ENCODE results near the gene ARVCF. TPM values are rescaled to one million over a fixed set of nuclear protein-coding genes. Genes with fewer than 3 reads are reported as not detected.

ARVCF gene
- total RNA-seq, 4 donors from 2014 or later: 32.5 to 61.5 (median 39.5) TPM

DNA sequence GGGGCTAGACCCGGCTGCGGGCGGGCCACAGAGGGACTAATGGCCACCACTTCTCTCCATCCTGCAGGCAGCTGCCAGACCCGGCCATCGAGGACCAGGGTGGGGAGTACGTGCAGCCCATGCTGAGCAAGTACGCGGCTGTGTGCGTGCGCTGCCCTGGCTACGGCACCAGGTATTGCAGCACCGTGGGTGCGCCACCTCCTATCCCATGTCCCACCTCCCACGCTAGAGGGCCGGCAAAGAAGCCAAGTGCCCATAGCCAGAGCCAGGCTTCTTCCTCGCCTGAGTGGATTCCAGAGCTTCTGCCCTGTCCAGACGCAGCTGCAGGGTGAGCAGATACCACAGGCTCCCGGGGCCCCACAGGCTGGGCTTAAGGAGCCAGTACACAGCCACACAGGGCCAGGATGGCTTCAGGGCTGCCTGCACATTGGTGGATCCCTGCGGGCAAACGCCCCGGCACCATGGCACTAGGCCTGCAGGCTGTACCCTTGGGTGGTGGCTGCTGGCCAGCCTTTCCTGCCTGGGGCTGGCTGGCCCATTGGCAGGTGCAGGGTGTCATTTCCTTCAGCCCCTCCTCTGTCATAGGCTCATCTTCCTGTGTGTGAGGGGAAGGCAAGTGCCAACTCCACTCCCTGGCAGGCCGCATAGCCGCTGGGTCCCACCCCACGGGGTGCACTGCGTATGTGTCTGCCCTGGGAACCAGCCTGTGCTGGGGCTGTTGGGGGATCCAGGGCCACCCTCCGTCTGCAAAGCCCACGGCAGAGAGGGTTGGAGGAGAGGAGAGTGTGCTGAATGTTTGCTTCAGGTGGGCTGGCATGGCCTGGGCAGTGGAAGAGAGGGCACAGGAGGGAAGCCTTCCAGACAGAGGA, 46.9 kb upstream of the ARVCF start:
- TF ChIP-seq POLR2AphosphoS5 (IDR thresholded peaks at IDR 0.05): no peak
- TF ChIP-seq CTCF (IDR thresholded peaks at IDR 0.05): no peak
- TF ChIP-seq EP300 (IDR thresholded peaks at IDR 0.05): no peak
- no peak for TF ChIP-seq POLR2A (IDR thresholded peaks at IDR 0.05)
- no peaks in the 10 kb centered on the region for H3K9me3 ChIP-seq
- no peaks in the 10 kb centered on the region for H3K27me3 ChIP-seq
- H3K36me3 ChIP-seq: peaks cover 0 to 81% of the 10 kb centered on the region in 2 donors
- 77 to 91% methylated on average over 2 to 8 of the region's 27 CpGs for WGBS, 2 donors (ENCODE audit: low coverage in 1 of 2)
- no peaks in the 10 kb centered on the region for H3K4me1 ChIP-seq
- H3K27ac ChIP-seq: no peak overlapping the region
- ATAC-seq: no peak
- no peak overlapping the region for H3K4me3 ChIP-seq

DNA sequence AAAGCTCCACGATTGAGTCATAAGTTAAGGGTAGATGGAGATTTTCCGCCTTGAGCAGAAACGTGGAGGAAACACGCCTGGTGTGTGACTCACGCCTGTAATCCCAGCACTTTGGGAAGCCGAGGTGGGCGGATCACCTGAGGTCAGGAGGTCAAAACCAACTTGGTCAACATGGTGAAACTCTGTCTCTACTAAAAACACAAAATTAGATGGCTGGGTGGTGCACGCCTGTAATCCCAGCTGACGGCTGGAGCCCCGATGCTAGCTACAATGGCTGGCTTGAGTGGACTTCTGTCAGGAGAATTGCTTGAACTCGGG, 46.1 kb upstream of the ARVCF start:
- no peak for ATAC-seq
- Histone ChIP-seq H3K9me3 (no peaks in the 10 kb centered on the region), H3K4me1 (no peaks in the 10 kb centered on the region), H3K36me3 (peaks cover 0 to 89% of the 10 kb centered on the region in 2 donors), H3K27me3 (no peaks in the 10 kb centered on the region), H3K4me3 (no peak overlapping the region), H3K27ac (no peak overlapping the region)
- TF ChIP-seq CTCF (IDR thresholded peaks at IDR 0.05) (no peak), POLR2AphosphoS5 (IDR thresholded peaks at IDR 0.05) (no peak), EP300 (IDR thresholded peaks at IDR 0.05) (no peak), POLR2A (IDR thresholded peaks at IDR 0.05) (no peak)
- 100% methylated on average over 4 of the region's 11 CpGs; no CpG with 5 or more reads in 1 of the 2 donors for WGBS, 2 donors (ENCODE audit: low coverage in 1 of 2)

- TF ChIP-seq POLR2A (IDR thresholded peaks at IDR 0.05) (no peak), POLR2AphosphoS5 (IDR thresholded peaks at IDR 0.05) (no peak), EP300 (IDR thresholded peaks at IDR 0.05) (no peak), CTCF (IDR thresholded peaks at IDR 0.05) (no peak)
- Histone ChIP-seq H3K27ac (no peak overlapping the region), H3K4me1 (no peaks in the 10 kb centered on the region), H3K9me3 (no peaks in the 10 kb centered on the region), H3K36me3 (peaks cover 0 to 94% of the 10 kb centered on the region in 2 donors), H3K27me3 (no peaks in the 10 kb centered on the region), H3K4me3 (no peak overlapping the region)
- ATAC-seq: no peak
- 80% methylated on average over 2 of the region's 18 CpGs; no CpG with 5 or more reads in 1 of the 2 donors for WGBS, 2 donors (ENCODE audit: low coverage in 1 of 2)
Measured at GRCh38 chr22:20062043-20062765, 45.6 kb upstream of the ARVCF start.

- Histone ChIP-seq H3K4me3 (no peak overlapping the region), H3K36me3 (peaks cover 0 to 99% of the 10 kb centered on the region in 2 donors), H3K27me3 (no peaks in the 10 kb centered on the region), H3K4me1 (no peaks in the 10 kb centered on the region), H3K9me3 (no peaks in the 10 kb centered on the region), H3K27ac (no peak overlapping the region)
- WGBS, 2 donors (ENCODE audit: low coverage in 1 of 2): 80% methylated on average over 1 of the region's 11 CpGs; no CpG with 5 or more reads in 1 of the 2 donors
- ATAC-seq: peak; percentile 29
- TF ChIP-seq CTCF (IDR thresholded peaks at IDR 0.05): no peak
- TF ChIP-seq EP300 (IDR thresholded peaks at IDR 0.05): no peak
- TF ChIP-seq POLR2A (IDR thresholded peaks at IDR 0.05): no peak
- no peak for TF ChIP-seq POLR2AphosphoS5 (IDR thresholded peaks at IDR 0.05)
Measured at GRCh38 chr22:20061481-20061861, 44.8 kb upstream of the ARVCF start.

All from gastroesophageal sphincter (tissue), 4 donors.